WTC11 (cell line): Measurements from ENCODE around the gene HMCN1.

Experiments used
- CREM ChIP-seq: sonication (generic); formaldehyde crosslinking; IDR thresholded peaks from 2 replicates; pipeline ENCODE4 v1.8.1; 2022; ENCODE audit warnings: mild to moderate bottlenecking, missing genetic modification reagents, moderate library complexity
- JAZF1 ChIP-seq: fragments of 250-450 bp; sonication (Bioruptor Pico); IDR thresholded peaks from 2 replicates; pipeline ENCODE4 v1.9.0; 2021; ENCODE audit warnings: moderate library complexity, mild to moderate bottlenecking, inconsistent platforms
- JUN ChIP-seq: sonication (generic); formaldehyde crosslinking; IDR thresholded peaks from 2 replicates; pipeline ENCODE4 v1.8.0; 2023; ENCODE audit warnings: mild to moderate bottlenecking, missing genetic modification reagents
- RELA ChIP-seq: sonication (generic); formaldehyde crosslinking; IDR thresholded peaks from 2 replicates; pipeline ENCODE4 v1.8.1; 2022; ENCODE audit warnings: missing genetic modification reagents, mild to moderate bottlenecking, borderline replicate concordance
- TCF7 ChIP-seq: sonication (generic); formaldehyde crosslinking; IDR thresholded peaks from 2 replicates; pipeline ENCODE4 v1.8.0; 2022; ENCODE audit warnings: mild to moderate bottlenecking, low read depth, missing genetic modification reagents, moderate library complexity
- ZNF396 ChIP-seq: fragments of 250-450 bp; sonication (Bioruptor Pico); IDR thresholded peaks from 2 replicates; pipeline ENCODE4 v1.8.0; 2021; ENCODE audit warnings: mild to moderate bottlenecking, moderate library complexity, borderline replicate concordance
- TF ChIP-seq, protein P1 (sequence below): fragments of 200-600 bp; IDR thresholded peaks from 2 replicates; pipeline ENCODE4 v1.8.0; 2022; ENCODE audit warnings: antibody characterized with exemption
- TF ChIP-seq, protein P2 (sequence below): fragments of 250-450 bp; sonication (Bioruptor Pico); IDR thresholded peaks from 2 replicates; pipeline ENCODE4 v1.9.0; 2021; ENCODE audit warnings: mild to moderate bottlenecking, borderline replicate concordance

DNA sequence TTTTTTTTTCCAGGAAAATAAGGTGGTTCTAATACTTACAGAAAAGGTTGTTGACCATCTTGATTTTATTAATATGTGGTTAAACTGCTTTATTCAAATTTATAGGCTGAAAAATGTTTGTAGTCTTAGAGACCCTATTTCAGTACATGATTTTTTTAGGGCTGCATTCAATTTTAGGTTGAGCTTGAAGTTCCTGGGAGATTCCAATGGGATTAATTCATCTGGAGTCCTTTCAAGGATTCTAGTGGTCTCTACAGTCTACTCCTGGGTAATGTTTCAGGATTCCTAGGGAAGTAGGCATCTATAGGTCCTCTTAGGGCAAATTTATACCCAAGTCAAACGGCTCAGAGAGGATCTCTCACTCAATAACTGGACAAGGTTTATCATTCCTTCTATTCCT is 126.7 kb downstream of the HMCN1 start:
- TF ChIP-seq, protein P1, sequence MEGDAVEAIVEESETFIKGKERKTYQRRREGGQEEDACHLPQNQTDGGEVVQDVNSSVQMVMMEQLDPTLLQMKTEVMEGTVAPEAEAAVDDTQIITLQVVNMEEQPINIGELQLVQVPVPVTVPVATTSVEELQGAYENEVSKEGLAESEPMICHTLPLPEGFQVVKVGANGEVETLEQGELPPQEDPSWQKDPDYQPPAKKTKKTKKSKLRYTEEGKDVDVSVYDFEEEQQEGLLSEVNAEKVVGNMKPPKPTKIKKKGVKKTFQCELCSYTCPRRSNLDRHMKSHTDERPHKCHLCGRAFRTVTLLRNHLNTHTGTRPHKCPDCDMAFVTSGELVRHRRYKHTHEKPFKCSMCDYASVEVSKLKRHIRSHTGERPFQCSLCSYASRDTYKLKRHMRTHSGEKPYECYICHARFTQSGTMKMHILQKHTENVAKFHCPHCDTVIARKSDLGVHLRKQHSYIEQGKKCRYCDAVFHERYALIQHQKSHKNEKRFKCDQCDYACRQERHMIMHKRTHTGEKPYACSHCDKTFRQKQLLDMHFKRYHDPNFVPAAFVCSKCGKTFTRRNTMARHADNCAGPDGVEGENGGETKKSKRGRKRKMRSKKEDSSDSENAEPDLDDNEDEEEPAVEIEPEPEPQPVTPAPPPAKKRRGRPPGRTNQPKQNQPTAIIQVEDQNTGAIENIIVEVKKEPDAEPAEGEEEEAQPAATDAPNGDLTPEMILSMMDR, result no peak
- no peak for TF ChIP-seq JAZF1 (CRISPR knock-in tag)
- TF ChIP-seq CREM (CRISPR knock-in tag), result no peak
- TF ChIP-seq, protein P2, sequence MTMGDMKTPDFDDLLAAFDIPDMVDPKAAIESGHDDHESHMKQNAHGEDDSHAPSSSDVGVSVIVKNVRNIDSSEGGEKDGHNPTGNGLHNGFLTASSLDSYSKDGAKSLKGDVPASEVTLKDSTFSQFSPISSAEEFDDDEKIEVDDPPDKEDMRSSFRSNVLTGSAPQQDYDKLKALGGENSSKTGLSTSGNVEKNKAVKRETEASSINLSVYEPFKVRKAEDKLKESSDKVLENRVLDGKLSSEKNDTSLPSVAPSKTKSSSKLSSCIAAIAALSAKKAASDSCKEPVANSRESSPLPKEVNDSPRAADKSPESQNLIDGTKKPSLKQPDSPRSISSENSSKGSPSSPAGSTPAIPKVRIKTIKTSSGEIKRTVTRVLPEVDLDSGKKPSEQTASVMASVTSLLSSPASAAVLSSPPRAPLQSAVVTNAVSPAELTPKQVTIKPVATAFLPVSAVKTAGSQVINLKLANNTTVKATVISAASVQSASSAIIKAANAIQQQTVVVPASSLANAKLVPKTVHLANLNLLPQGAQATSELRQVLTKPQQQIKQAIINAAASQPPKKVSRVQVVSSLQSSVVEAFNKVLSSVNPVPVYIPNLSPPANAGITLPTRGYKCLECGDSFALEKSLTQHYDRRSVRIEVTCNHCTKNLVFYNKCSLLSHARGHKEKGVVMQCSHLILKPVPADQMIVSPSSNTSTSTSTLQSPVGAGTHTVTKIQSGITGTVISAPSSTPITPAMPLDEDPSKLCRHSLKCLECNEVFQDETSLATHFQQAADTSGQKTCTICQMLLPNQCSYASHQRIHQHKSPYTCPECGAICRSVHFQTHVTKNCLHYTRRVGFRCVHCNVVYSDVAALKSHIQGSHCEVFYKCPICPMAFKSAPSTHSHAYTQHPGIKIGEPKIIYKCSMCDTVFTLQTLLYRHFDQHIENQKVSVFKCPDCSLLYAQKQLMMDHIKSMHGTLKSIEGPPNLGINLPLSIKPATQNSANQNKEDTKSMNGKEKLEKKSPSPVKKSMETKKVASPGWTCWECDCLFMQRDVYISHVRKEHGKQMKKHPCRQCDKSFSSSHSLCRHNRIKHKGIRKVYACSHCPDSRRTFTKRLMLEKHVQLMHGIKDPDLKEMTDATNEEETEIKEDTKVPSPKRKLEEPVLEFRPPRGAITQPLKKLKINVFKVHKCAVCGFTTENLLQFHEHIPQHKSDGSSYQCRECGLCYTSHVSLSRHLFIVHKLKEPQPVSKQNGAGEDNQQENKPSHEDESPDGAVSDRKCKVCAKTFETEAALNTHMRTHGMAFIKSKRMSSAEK (CRISPR knock-in tag), result no peak
- TF ChIP-seq RELA (CRISPR knock-in tag), result no peak
- TF ChIP-seq ZNF396 (CRISPR knock-in tag), result no peak
- TF ChIP-seq TCF7, result no peak
- no peak for TF ChIP-seq JUN (CRISPR knock-in tag)
